IMR-90 (cell line): ENCODE results near the gene SH2D4B. TPM values are rescaled to one million over a fixed set of nuclear protein-coding genes. Genes with fewer than 3 reads are reported as not detected.

Source experiments
- ATAC-seq: fragments of 200-7000 bp; cut with Tn5 transposase; 2 replicates; pipeline ENCODE4 v1.9.1; 2020; ENCODE audit warnings: low read depth, mild to moderate bottlenecking, moderate library complexity
- BruUV-seq: library from RNA; stranded (reverse); fragments of 400-500 nt; replicated peaks from 2 replicates; lab custom pipeline; 2021; lab: Mats Ljungman, UMichigan
- CTCF ChIA-PET: fragments of 300-600 bp; formaldehyde crosslinking; extraction: SDS; loops from one replicate; lab custom pipeline; 2021; ENCODE audit warnings: antibody characterized with exemption; lab: Yijun Ruan, JAX
- POLR2A ChIA-PET: fragments of 300-600 bp; sonication (Branson Sonifier 250); formaldehyde crosslinking; loops from one replicate; lab custom pipeline; 2022; ENCODE audit warnings: antibody characterized with exemption; ENCODE audit not compliant: unreplicated experiment; lab: Charles Lee
- DNase-seq: peaks from one replicate; pipeline ENCODE4 v3.0.0; 2013
- H2AFZ ChIP-seq: replicated peaks from 2 replicates; pipeline ENCODE3; 2013; ENCODE audit warnings: low read length, mild to moderate bottlenecking; ENCODE audit not compliant: poor library complexity
- H2AK5ac ChIP-seq: 2 replicates; pipeline ENCODE4 v1.6.1; 2013; ENCODE audit warnings: low read depth, low read length, inconsistent platforms
- H2AK9ac ChIP-seq: replicated peaks from 2 replicates; pipeline ENCODE3; 2013; ENCODE audit warnings: mild to moderate bottlenecking, low read depth, low read length, moderate library complexity; ENCODE audit not compliant: poor library complexity
- H2BK120ac ChIP-seq: 2 replicates; pipeline ENCODE4 v1.6.1; 2013; ENCODE audit warnings: low read depth, low read length, inconsistent platforms
- H2BK15ac ChIP-seq: 3 replicates; pipeline ENCODE4 v1.6.1; 2013; ENCODE audit warnings: low read depth, low read length, inconsistent platforms
- H2BK20ac ChIP-seq: 2 replicates; pipeline ENCODE4 v1.6.1; 2013; ENCODE audit warnings: low read depth, mild to moderate bottlenecking, inconsistent platforms, low read length, moderate library complexity
- H2BK5ac ChIP-seq: 2 replicates; pipeline ENCODE4 v1.6.1; 2013; ENCODE audit warnings: mild to moderate bottlenecking, low read depth, low read length, inconsistent platforms; ENCODE audit not compliant: poor library complexity, severe bottlenecking
- H3K14ac ChIP-seq: replicated peaks from 2 replicates; pipeline ENCODE4 v1.6.1; 2013; ENCODE audit warnings: low read depth, low read length, inconsistent platforms
- H3K18ac ChIP-seq: 2 replicates; pipeline ENCODE4 v1.6.1; 2013; ENCODE audit warnings: low read depth, low read length, control low read depth
- H3K23ac ChIP-seq: 2 replicates; pipeline ENCODE4 v1.6.1; 2013; ENCODE audit warnings: low read depth, low read length, inconsistent platforms
- H3K27ac ChIP-seq: 2 replicates; pipeline ENCODE4 v1.5.1; 2013; ENCODE audit warnings: mild to moderate bottlenecking, control low read depth, low read length; ENCODE audit not compliant: insufficient read depth
- H3K27me3 ChIP-seq: 2 replicates; pipeline ENCODE4 v1.6.1; 2013; ENCODE audit warnings: low read length; ENCODE audit not compliant: control insufficient read depth, insufficient read depth
- H3K36me3 ChIP-seq: 2 replicates; pipeline ENCODE4 v1.6.1; 2013; ENCODE audit warnings: low read length, mixed read lengths; ENCODE audit not compliant: control insufficient read depth, insufficient read depth
- H3K4ac ChIP-seq: 2 replicates; pipeline ENCODE4 v1.6.1; 2013; ENCODE audit warnings: low read depth, low read length, inconsistent platforms
- H3K4me1 ChIP-seq: 2 replicates; pipeline ENCODE4 v1.6.1; 2013; ENCODE audit warnings: low read length, mixed read lengths; ENCODE audit not compliant: control insufficient read depth, insufficient read depth
- H3K4me2 ChIP-seq: 2 replicates; pipeline ENCODE4 v1.6.1; 2013; ENCODE audit warnings: low read depth, mild to moderate bottlenecking, control low read depth, low read length, moderate library complexity
- H3K4me3 ChIP-seq: 2 replicates; pipeline ENCODE4 v1.5.1; 2013; ENCODE audit warnings: low read depth, mild to moderate bottlenecking, control low read depth, low read length, moderate library complexity; ENCODE audit not compliant: insufficient read depth
- H3K56ac ChIP-seq: 2 replicates; pipeline ENCODE4 v1.6.1; 2013; ENCODE audit warnings: low read length, inconsistent platforms; ENCODE audit not compliant: insufficient read depth; ENCODE audit errors: extremely low read depth
- H3K79me1 ChIP-seq, 2 experiments: 2 replicates each; pipeline ENCODE4 v1.6.1; 2013; ENCODE audit warnings: low read length in 2 of 2, inconsistent platforms in 1 of 2, low read depth in 1 of 2
- H3K9ac ChIP-seq: 2 replicates; pipeline ENCODE4 v1.6.1; 2013; ENCODE audit warnings: low read depth, low read length, control low read depth
- H3K9me1 ChIP-seq: 2 replicates; pipeline ENCODE4 v1.6.1; 2013; ENCODE audit warnings: low read length, inconsistent platforms; ENCODE audit not compliant: insufficient read depth
- H3K9me3 ChIP-seq: 2 replicates; pipeline ENCODE4 v1.6.1; 2013; ENCODE audit warnings: low read length; ENCODE audit not compliant: control insufficient read depth, insufficient read depth
- H4K20me1 ChIP-seq: 2 replicates; pipeline ENCODE4 v1.6.1; 2013; ENCODE audit warnings: low read length, inconsistent platforms; ENCODE audit not compliant: insufficient read depth
- H4K5ac ChIP-seq: 2 replicates; pipeline ENCODE4 v1.6.1; 2013; ENCODE audit warnings: mild to moderate bottlenecking, low read depth, low read length, control low read depth
- H4K8ac ChIP-seq, 2 experiments: 2 replicates each; pipeline ENCODE4 v1.6.1; 2013; ENCODE audit warnings: low read depth in 2 of 2, low read length in 2 of 2, control low read depth in 1 of 2, inconsistent platforms in 1 of 2
- H4K91ac ChIP-seq: 2 replicates; pipeline ENCODE4 v1.6.1; 2013; ENCODE audit warnings: low read depth, low read length, inconsistent platforms; ENCODE audit not compliant: insufficient read depth
- ELK1 ChIP-seq: fragments of 150-350 bp; IDR thresholded peaks from 2 replicates; pipeline ENCODE4 v1.6.1; 2016; ENCODE audit warnings: low read depth, mild to moderate bottlenecking, low read length, moderate library complexity, borderline replicate concordance
- FOS ChIP-seq: fragments of 150-350 bp; IDR thresholded peaks from 2 replicates; pipeline ENCODE4 v1.6.1; 2016; ENCODE audit warnings: low read depth, low read length
- MAFK ChIP-seq: IDR thresholded peaks from 2 replicates; pipeline ENCODE4 v1.6.1; 2012; ENCODE audit warnings: low read depth, low read length, improper control_type of control experiment
- NFE2L2 ChIP-seq: fragments of 150-350 bp; IDR thresholded peaks from 2 replicates; pipeline ENCODE4 v1.6.1; 2016; ENCODE audit warnings: low read depth, mild to moderate bottlenecking, low read length
- POLR2A ChIP-seq: IDR thresholded peaks from 2 replicates; pipeline ENCODE4 v1.6.1; 2012; ENCODE audit warnings: mild to moderate bottlenecking, low read depth, low read length
- RAD21 ChIP-seq: IDR thresholded peaks from 2 replicates; pipeline ENCODE4 v1.6.1; 2012; ENCODE audit warnings: low read length, improper control_type of control experiment
- RCOR1 ChIP-seq: IDR thresholded peaks from 2 replicates; pipeline ENCODE4 v1.6.1; 2012; ENCODE audit warnings: mild to moderate bottlenecking, low read length, improper control_type of control experiment; ENCODE audit not compliant: insufficient replicate concordance
- SMC3 ChIP-seq: fragments of 150-350 bp; IDR thresholded peaks from 2 replicates; pipeline ENCODE4 v1.6.1; 2016; ENCODE audit warnings: low read depth, mild to moderate bottlenecking, antibody characterized with exemption, low read length, moderate library complexity
- WGBS, 2 experiments: methylation state at CpG; one replicate each; pipeline versions ENCODE4 v1.1.5 to v1.1.7; 2013; ENCODE audit warnings: missing lambda C conversion rate in 2 of 2; ENCODE audit not compliant: insufficient read length in 1 of 2; ENCODE audit errors: extremely low coverage in 2 of 2; 5-methylcytosine and 5-hydroxymethylcytosine counted together
- dilution Hi-C: fragments of 300-500 bp; cut with HindIII; formaldehyde crosslinking; loops from one replicate; pipeline ENCODE4 v1.14.3; 2018; ENCODE audit warnings: low sequenced_read_pairs; ENCODE audit not compliant: unreplicated experiment
- in situ Hi-C: fragments of 300-500 bp; cut with MboI; formaldehyde crosslinking; loops from 3 replicates; pipeline ENCODE4 v1.14.3; 2019; ENCODE audit warnings: low sequenced_read_pairs, inconsistent platforms, mixed read lengths
- intact Hi-C: fragments of 100-400 bp; cut with micrococcal nuclease; formaldehyde crosslinking; loops from 2 replicates; pipeline ENCODE4 v1.10.0; 2022
- polyA plus RNA-seq, 3 experiments: library from polyadenylated mRNA; depleted of rRNA; stranded (reverse); fragments of >200 nt; gene quantifications; 2 replicates each; pipeline ENCODE4 v1.2.3, GENCODE V29; 2012; ENCODE audit warnings: low replicate concordance in 1 of 3
- total RNA-seq: library from RNA; depleted of rRNA; stranded (reverse); fragments of >200 nt; gene quantifications from 2 replicates; pipeline ENCODE4 v1.2.3, GENCODE V29; 2012
- TF ChIP-seq, protein P1 (sequence below): fragments of 150-350 bp; IDR thresholded peaks from 2 replicates; pipeline ENCODE4 v1.6.1; 2017; ENCODE audit warnings: mild to moderate bottlenecking, antibody characterized with exemption, low read length, low read depth
- TF ChIP-seq, protein P2 (sequence below): conservative IDR thresholded peaks from 2 replicates; pipeline ENCODE4 v1.5.1; 2012; ENCODE audit warnings: mild to moderate bottlenecking, low read depth, low read length, improper control_type of control experiment

Gene SH2D4B
- total and polyA plus RNA-seq, 2 of the 4 experiments (the other 2 are of a cell fraction): not detected

DNA sequence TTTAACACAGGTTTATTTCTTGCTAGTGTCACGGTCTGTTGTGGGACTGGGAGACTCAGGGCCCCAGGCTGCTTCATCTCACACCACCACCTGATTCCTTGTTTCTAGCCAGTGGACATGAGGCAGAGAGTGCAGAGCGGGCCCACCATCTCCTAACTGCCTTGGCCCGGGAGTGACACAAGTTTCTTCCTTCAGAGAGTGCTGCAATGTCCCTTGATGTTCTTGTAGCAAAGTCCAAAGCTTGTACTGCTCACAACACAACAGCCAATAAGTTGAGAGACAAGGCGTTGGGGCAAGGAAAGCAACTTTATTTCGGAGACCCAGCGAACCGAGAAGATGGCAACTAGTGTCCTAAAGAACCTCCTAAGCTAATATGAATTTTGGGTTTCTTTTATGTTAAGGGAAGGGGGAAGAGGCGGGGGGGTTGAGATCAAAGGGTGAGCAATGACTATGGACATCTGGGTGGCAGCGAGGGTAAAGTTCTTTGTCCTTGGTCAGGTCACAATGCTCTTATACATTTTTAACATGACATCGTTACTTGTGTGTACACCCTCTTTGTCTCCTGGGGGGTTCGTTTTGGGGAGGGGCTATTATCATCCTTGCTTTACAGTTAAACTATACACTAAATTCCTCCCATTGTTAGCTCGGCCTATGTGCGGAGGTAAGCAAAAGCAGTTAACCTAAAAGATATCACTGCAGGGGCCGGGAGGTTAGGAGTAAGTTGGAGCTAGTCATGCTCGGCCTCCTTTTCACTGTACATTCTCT, 31.6 kb downstream of the SH2D4B start:
- Histone ChIP-seq H3K4me1 (no peaks in the 10 kb centered on the region), H3K36me3 (no peaks in the 10 kb centered on the region), H2BK120ac (no peak overlapping the region), H3K4me2 (no peak overlapping the region), H4K5ac (no peak overlapping the region), H3K23ac (no peak overlapping the region), H2BK20ac (no peak overlapping the region), H3K9ac (no peak overlapping the region), H3K4ac (no peak overlapping the region), H4K8ac (no peak overlapping the region), H3K56ac (no peak overlapping the region), H2BK5ac (no peak overlapping the region), H4K91ac (no peak overlapping the region), H2AK9ac (no peak overlapping the region), H3K4me3 (no peak overlapping the region), H3K27ac (no peak overlapping the region), H2BK15ac (no peak overlapping the region), H3K9me1 (no peaks in the 10 kb centered on the region), H3K14ac (no peak overlapping the region), H3K18ac (no peak overlapping the region), H2AFZ (no peak overlapping the region), H4K20me1 (no peaks in the 10 kb centered on the region), H3K27me3 (no peaks in the 10 kb centered on the region; the same call in 1 of the 2 replicates), H3K9me3 (no peaks in the 10 kb centered on the region), H3K79me1 (no peaks in the 10 kb centered on the region), H2AK5ac (no peak overlapping the region)
- TF ChIP-seq FOS (no peak), ELK1 (no peak), RAD21 (no peak), SMC3 (no peak), MAFK (no peak), NFE2L2 (no peak), RCOR1 (no peak), POLR2A (no peak)
- TF ChIP-seq, protein P1, sequence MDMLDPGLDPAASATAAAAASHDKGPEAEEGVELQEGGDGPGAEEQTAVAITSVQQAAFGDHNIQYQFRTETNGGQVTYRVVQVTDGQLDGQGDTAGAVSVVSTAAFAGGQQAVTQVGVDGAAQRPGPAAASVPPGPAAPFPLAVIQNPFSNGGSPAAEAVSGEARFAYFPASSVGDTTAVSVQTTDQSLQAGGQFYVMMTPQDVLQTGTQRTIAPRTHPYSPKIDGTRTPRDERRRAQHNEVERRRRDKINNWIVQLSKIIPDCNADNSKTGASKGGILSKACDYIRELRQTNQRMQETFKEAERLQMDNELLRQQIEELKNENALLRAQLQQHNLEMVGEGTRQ: no peak
- TF ChIP-seq, protein P2, sequence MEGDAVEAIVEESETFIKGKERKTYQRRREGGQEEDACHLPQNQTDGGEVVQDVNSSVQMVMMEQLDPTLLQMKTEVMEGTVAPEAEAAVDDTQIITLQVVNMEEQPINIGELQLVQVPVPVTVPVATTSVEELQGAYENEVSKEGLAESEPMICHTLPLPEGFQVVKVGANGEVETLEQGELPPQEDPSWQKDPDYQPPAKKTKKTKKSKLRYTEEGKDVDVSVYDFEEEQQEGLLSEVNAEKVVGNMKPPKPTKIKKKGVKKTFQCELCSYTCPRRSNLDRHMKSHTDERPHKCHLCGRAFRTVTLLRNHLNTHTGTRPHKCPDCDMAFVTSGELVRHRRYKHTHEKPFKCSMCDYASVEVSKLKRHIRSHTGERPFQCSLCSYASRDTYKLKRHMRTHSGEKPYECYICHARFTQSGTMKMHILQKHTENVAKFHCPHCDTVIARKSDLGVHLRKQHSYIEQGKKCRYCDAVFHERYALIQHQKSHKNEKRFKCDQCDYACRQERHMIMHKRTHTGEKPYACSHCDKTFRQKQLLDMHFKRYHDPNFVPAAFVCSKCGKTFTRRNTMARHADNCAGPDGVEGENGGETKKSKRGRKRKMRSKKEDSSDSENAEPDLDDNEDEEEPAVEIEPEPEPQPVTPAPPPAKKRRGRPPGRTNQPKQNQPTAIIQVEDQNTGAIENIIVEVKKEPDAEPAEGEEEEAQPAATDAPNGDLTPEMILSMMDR: no peak
- ATAC-seq (no peak), DNase-seq (no peak)
- intact Hi-C loops (no loop called here), in situ Hi-C loops (no loop called here), dilution Hi-C loops (no loop called here)
- CTCF ChIA-PET: no interaction called here
- BruUV-seq: no TSS peak
- WGBS, 2 experiments: no CpG with 5 or more reads among the region's 15 CpGs
- POLR2A ChIA-PET: no interaction called here
